AG04450 (cell line): ENCODE measurements around the gene TGFBR3. TPM values are rescaled to one million over a fixed set of nuclear protein-coding genes. Genes with fewer than 3 reads are reported as not detected.

Source experiments
- CTCF ChIA-PET: fragments of 300-600, 350-600 bp; formaldehyde crosslinking; extraction: SDS; loops from one replicate; lab custom pipeline; 2022; ENCODE audit warnings: antibody characterized with exemption, inconsistent platforms; lab: Charles Lee
- POLR2A ChIA-PET: fragments of 350-600 bp; formaldehyde crosslinking; extraction: SDS; loops from one replicate; lab custom pipeline; 2021; ENCODE audit warnings: antibody characterized with exemption, inconsistent platforms; lab: Yijun Ruan, JAX
- DNase-seq: peaks from one replicate; pipeline ENCODE4 v3.0.0-alpha.2; 2011; ENCODE audit warnings: low read depth, low spot score
- H3K27ac ChIP-seq: one replicate; pipeline ENCODE4 v1.5.1; 2012; ENCODE audit warnings: low read depth, low read length, control low read depth
- H3K27me3 ChIP-seq: one replicate; pipeline ENCODE4 v1.6.0; 2012; ENCODE audit warnings: low read length; ENCODE audit not compliant: control insufficient read depth, insufficient read depth
- H3K4me3 ChIP-seq: 2 replicates; pipeline ENCODE4 v1.5.1; 2011; ENCODE audit warnings: mild to moderate bottlenecking, low read depth, low read length, control low read depth
- H3K9me3 ChIP-seq: 2 replicates; pipeline ENCODE4 v1.5.1; 2012; ENCODE audit warnings: low read length; ENCODE audit not compliant: control insufficient read depth, insufficient read depth
- CTCF ChIP-seq: IDR thresholded peaks from 2 replicates; pipeline ENCODE4 v1.5.1; 2011; ENCODE audit warnings: low read depth, low read length, control low read depth, inconsistent platforms
- polyA plus RNA-seq: library from polyadenylated mRNA; depleted of rRNA; stranded (reverse); fragments of >200 nt; gene quantifications from 2 replicates; pipeline ENCODE4 v1.2.3, GENCODE V29; 2011

Gene TGFBR3
- polyA plus RNA-seq, 1 experiment: 36.5 TPM

- H3K4me3 ChIP-seq: no peak overlapping the region
- CTCF ChIA-PET: interaction anchor here (0.5 to 3.1 kb wide), 8 partner anchors 8 to 1781 kb away, joined by 3 to 14 read pairs (median 6); no protein-coding TSS in a partner anchor
Observed at GRCh38 chr1:91864017-91864700, 21.8 kb downstream of the TGFBR3 start.

GRCh38 chr1:91863498-91863897 lies 22.5 kb downstream of the TGFBR3 start:
- Histone ChIP-seq H3K9me3 (no peaks in the 10 kb centered on the region), H3K27me3 (no peaks in the 10 kb centered on the region), H3K4me3 (no peak overlapping the region), H3K27ac (no peak overlapping the region)
- CTCF ChIA-PET: interaction anchor here (0.5 to 3.1 kb wide), 6 partner anchors 9 to 1780 kb away, joined by 3 to 14 read pairs (median 6); no protein-coding TSS in a partner anchor
- TF ChIP-seq CTCF: no peak
- DNase-seq: no peak
- POLR2A ChIA-PET: interaction anchor here (1.4 kb wide), 1 partner anchor 18 kb away, joined by 3 read pairs; no protein-coding TSS in a partner anchor

More at GRCh38 chr1:91864017-91864700, 21.8 kb downstream of the TGFBR3 start:
- POLR2A ChIA-PET: interaction anchor here (1.4 kb wide), 1 partner anchor 19 kb away, joined by 3 read pairs; no protein-coding TSS in a partner anchor
- no peaks in the 10 kb centered on the region for H3K9me3 ChIP-seq
- H3K27ac ChIP-seq: peak overlapping the region; percentile 4
- no peak for TF ChIP-seq CTCF
- no peak for DNase-seq
- no peaks in the 10 kb centered on the region for H3K27me3 ChIP-seq

GRCh38 chr1:91862120-91862519 lies 23.8 kb downstream of the TGFBR3 start:
- CTCF ChIA-PET: interaction anchor here (0.9 to 3.1 kb wide), 2 partner anchors 21 to 32 kb away, joined by 4 to 14 read pairs; no protein-coding TSS in a partner anchor
- Histone ChIP-seq H3K27me3 (no peaks in the 10 kb centered on the region), H3K9me3 (no peaks in the 10 kb centered on the region), H3K27ac (no peak overlapping the region), H3K4me3 (no peak overlapping the region)
- no peak for DNase-seq
- POLR2A ChIA-PET: no interaction called here
- no peak for TF ChIP-seq CTCF

DNA sequence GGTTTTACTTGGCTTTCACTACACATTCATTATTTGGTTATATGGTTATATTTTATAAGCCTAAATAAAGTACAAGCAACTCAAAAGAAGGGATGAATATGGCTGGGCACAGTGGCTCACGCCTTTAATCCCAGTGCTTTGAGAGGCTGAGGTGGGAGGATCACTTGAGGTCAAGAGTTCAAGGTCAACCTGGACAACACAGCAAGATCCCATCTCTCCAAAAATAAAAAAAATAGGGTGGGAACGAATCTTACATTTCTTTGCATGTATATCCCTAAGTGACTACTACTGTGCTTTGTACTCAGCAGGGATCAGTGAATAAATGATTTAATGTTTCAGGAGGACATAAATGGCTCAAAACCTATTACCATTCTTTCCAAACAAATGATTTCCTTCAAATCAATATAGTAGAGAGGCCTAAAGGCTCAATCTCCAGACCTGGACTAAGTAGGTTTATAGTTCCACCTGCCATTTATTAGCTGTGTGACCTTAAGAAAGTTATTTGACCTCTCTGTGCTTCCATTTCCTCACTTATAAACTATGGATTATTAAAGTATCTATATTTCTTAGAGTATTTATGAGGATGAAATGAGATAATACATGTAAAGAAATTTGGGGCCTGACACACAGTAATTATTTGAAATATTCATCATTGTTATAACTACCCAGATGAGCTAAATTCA lies 28.3 kb downstream of the TGFBR3 start:
- Histone ChIP-seq H3K27ac (no peak overlapping the region), H3K4me3 (no peak overlapping the region), H3K27me3 (no peaks in the 10 kb centered on the region), H3K9me3 (no peaks in the 10 kb centered on the region)
- no peak for DNase-seq
- CTCF ChIA-PET: interaction anchor here (0.8 kb wide), 1 partner anchor 26 kb away, joined by 3 read pairs; no protein-coding TSS in a partner anchor
- TF ChIP-seq CTCF: no peak
- POLR2A ChIA-PET: no interaction called here
